ENCODE measurements around the gene ERICH2.

GRCh38 chr2:170722301-170722700, 47.9 kb upstream of the ERICH2 start:
- TF ChIP-seq EZH2 (IDR thresholded peaks at IDR 0.05; ENCODE audit: insufficient read depth, low read length): no peak
- TF ChIP-seq CTCF (IDR thresholded peaks at IDR 0.05; ENCODE audit: insufficient read depth, low read depth, low read length): no peak

All from astrocyte (in vitro differentiated cells and primary cell).